Measurements from ENCODE around the gene MAN2B1. TPM values are rescaled to one million over a fixed set of nuclear protein-coding genes. Genes with fewer than 3 reads are reported as not detected.

The MAN2B1 gene
- total and polyA plus RNA-seq, 2 of the 13 experiments (the other 11 are each of a cell fraction or from before 2014, with no cell fraction given) = 23.6 to 23.8 TPM

DNA sequence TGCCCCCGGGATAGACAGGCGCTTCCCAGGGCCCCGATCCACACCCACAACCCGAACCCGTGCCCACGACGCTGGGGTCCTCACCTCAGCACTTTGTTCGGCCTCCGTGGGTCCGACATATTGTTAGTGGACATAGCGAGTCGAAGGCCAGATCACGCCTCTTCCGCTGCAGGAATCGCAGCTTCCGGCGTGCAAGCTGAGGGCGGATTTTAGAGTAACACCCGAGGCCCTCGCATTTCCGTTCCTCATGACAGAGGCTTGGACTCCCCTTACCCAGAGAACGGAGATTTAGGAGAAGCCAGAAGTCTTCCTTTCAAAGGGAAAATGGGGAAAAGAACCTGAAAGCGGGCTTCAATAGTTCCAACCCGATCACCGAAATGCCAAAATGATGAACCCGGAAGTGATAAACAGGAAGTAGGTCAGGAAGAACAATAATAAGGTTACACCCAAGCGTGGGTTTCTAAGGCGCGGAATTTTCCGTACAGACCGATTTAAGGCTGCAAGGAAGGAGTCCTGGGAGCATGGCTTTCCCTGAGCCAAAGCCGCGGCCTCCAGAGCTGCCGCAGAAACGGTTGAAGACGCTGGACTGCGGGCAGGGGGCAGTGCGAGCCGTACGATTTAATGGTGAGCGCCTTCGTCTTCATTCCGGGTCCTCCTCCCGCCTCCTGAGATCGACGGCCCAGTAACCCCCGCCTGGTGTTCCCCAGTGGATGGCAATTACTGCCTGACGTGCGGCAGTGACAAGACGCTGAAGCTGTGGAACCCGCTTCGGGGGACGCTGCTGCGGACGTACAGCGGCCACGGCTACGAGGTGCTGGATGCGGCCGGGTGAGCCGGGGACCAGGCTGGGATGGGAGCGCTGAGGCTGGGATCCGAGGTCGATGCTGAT is 3.0 kb upstream of the MAN2B1 start:
- no peaks in the 10 kb centered on the region for H3K9me3 ChIP-seq (ENCODE audit: low read length)
- ChIA-PET CTCF (ENCODE audit: low intra/inter-chr PET ratio, low total read pairs) (no interaction called here), POLR2A (interaction anchor here (0.9 to 1.9 kb wide), 9 partner anchors 9 to 174 kb away, joined by 3 to 16 read pairs (median 4); partner anchors contain the start of genes DHPS, GET3, ZNF490 and ZNF791)
- H4K20me1 ChIP-seq (ENCODE audit: insufficient read depth, low read length) = no peaks in the 10 kb centered on the region
- H3K79me2 ChIP-seq (ENCODE audit: insufficient read depth, low read length) = peaks cover 34% of the 10 kb centered on the region
- H3K4me1 ChIP-seq (ENCODE audit: insufficient read depth, low read length) = peaks cover 43% of the 10 kb centered on the region
- TSS peak; percentile 79 for BruUV-seq (replicated peaks)
- DNase-seq (ENCODE audit: low spot score) (peak; percentile 67), ATAC-seq (peak; percentile 50), FAIRE-seq (peak; percentile 93)
- peaks cover 10 to 19% of the 10 kb centered on the region in 2 experiments for H3K36me3 ChIP-seq (replicated peaks in 1 of 2; ENCODE audit: control insufficient read depth in 1 of 2, insufficient read depth in 2 of 2, low read length in 2 of 2)
- 5% methylated on average over 22 of the region's 64 CpGs for WGBS (ENCODE audit: low lambda C conversion rate)
- H3K9ac ChIP-seq (ENCODE audit: insufficient read depth, low read depth, low read length) = peak overlapping the region; percentile 93
- H2AFZ ChIP-seq (ENCODE audit: low read length) = peak overlapping the region; percentile 100
- intact Hi-C loops (cut with micrococcal nuclease; ENCODE audit: unreplicated experiment) = no loop called here
- peak overlapping the region; percentile 97 for H3K4me2 ChIP-seq (ENCODE audit: low read depth, low read length)
- no peaks in the 10 kb centered on the region; a peak in 1 of 5 replicates for H3K27me3 ChIP-seq (ENCODE audit: control insufficient read depth in 1 of 2, insufficient read depth in 2 of 2, low read length in 2 of 2)
- H3K4me3 ChIP-seq (replicated peaks in 1 of 3; ENCODE audit: insufficient read depth in 1 of 3, low read depth in 2 of 3, low read length in 3 of 3) = peak overlapping the region; percentile 77 to 96 (median 96)
- in situ Hi-C loops (cut with HindIII; ENCODE audit: extremely low pct_ligation_motif_present, low pct_unique_long_range_greater_than_20kb) = loop anchor here (5.0 kb wide), 1 partner anchor 107 kb away; no protein-coding TSS in a partner anchor
- peak overlapping the region; percentile 88 for H3K27ac ChIP-seq (ENCODE audit: extremely low read length, insufficient read depth, low read length)
- TF ChIP-seq SRSF1 (optimal IDR thresholded peaks at IDR 0.05; ENCODE audit: low read depth, low read length) (peak; percentile 81), HDAC1 (CRISPR knock-in tag; IDR thresholded peaks at IDR 0.05) (peak; percentile 59), NONO (IDR thresholded peaks at IDR 0.05) (no peak), NONO (CRISPR knock-in tag; conservative IDR thresholded peaks at IDR 0.05) (peak; percentile 74), ZSCAN12 (CRISPR knock-in tag; IDR thresholded peaks at IDR 0.05) (no peak), IRX3 (CRISPR knock-in tag; IDR thresholded peaks at IDR 0.05; ENCODE audit: borderline replicate concordance, low read depth) (no peak), ATRX (CRISPR knock-in tag; IDR thresholded peaks at IDR 0.05; ENCODE audit: borderline replicate concordance) (no peak), MIER3 (CRISPR knock-in tag; IDR thresholded peaks at IDR 0.05; ENCODE audit: borderline replicate concordance) (no peak), RNF219 (CRISPR knock-in tag; IDR thresholded peaks at IDR 0.05) (no peak)
- TF ChIP-seq, protein P1, sequence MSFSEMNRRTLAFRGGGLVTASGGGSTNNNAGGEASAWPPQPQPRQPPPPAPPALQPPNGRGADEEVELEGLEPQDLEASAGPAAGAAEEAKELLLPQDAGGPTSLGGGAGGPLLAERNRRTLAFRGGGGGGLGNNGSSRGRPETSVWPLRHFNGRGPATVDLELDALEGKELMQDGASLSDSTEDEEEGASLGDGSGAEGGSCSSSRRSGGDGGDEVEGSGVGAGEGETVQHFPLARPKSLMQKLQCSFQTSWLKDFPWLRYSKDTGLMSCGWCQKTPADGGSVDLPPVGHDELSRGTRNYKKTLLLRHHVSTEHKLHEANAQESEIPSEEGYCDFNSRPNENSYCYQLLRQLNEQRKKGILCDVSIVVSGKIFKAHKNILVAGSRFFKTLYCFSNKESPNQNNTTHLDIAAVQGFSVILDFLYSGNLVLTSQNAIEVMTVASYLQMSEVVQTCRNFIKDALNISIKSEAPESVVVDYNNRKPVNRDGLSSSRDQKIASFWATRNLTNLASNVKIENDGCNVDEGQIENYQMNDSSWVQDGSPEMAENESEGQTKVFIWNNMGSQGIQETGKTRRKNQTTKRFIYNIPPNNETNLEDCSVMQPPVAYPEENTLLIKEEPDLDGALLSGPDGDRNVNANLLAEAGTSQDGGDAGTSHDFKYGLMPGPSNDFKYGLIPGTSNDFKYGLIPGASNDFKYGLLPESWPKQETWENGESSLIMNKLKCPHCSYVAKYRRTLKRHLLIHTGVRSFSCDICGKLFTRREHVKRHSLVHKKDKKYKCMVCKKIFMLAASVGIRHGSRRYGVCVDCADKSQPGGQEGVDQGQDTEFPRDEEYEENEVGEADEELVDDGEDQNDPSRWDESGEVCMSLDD (CRISPR knock-in tag; IDR thresholded peaks at IDR 0.05; ENCODE audit: borderline replicate concordance) = 0 out of 2 replicates have a peak, but pooled peaks have one; percentile 63
- TF ChIP-seq, protein P2, sequence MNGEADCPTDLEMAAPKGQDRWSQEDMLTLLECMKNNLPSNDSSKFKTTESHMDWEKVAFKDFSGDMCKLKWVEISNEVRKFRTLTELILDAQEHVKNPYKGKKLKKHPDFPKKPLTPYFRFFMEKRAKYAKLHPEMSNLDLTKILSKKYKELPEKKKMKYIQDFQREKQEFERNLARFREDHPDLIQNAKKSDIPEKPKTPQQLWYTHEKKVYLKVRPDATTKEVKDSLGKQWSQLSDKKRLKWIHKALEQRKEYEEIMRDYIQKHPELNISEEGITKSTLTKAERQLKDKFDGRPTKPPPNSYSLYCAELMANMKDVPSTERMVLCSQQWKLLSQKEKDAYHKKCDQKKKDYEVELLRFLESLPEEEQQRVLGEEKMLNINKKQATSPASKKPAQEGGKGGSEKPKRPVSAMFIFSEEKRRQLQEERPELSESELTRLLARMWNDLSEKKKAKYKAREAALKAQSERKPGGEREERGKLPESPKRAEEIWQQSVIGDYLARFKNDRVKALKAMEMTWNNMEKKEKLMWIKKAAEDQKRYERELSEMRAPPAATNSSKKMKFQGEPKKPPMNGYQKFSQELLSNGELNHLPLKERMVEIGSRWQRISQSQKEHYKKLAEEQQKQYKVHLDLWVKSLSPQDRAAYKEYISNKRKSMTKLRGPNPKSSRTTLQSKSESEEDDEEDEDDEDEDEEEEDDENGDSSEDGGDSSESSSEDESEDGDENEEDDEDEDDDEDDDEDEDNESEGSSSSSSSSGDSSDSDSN (CRISPR knock-in tag; IDR thresholded peaks at IDR 0.05) = peak; percentile 47
- TF ChIP-seq, protein P3, sequence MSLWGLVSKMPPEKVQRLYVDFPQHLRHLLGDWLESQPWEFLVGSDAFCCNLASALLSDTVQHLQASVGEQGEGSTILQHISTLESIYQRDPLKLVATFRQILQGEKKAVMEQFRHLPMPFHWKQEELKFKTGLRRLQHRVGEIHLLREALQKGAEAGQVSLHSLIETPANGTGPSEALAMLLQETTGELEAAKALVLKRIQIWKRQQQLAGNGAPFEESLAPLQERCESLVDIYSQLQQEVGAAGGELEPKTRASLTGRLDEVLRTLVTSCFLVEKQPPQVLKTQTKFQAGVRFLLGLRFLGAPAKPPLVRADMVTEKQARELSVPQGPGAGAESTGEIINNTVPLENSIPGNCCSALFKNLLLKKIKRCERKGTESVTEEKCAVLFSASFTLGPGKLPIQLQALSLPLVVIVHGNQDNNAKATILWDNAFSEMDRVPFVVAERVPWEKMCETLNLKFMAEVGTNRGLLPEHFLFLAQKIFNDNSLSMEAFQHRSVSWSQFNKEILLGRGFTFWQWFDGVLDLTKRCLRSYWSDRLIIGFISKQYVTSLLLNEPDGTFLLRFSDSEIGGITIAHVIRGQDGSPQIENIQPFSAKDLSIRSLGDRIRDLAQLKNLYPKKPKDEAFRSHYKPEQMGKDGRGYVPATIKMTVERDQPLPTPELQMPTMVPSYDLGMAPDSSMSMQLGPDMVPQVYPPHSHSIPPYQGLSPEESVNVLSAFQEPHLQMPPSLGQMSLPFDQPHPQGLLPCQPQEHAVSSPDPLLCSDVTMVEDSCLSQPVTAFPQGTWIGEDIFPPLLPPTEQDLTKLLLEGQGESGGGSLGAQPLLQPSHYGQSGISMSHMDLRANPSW (CRISPR knock-in tag; IDR thresholded peaks at IDR 0.05; ENCODE audit: borderline replicate concordance) = no peak

All from HepG2 (cell line).